ENCODE measurements around the gene PPIL3. TPM values are rescaled to one million over a fixed set of nuclear protein-coding genes. Genes with fewer than 3 reads are reported as not detected.
"Not testable (repeated sequence)": the region's sequence is repeated elsewhere in the genome, so short reads cannot be mapped to it uniquely, and the experiment has no call there.

Gene PPIL3
- total RNA-seq, 1 donor from 2014 or later, result 26.8 TPM

GRCh38 chr2:200909958-200910357 is 21.1 kb upstream of the PPIL3 start:
- H3K36me3 ChIP-seq (ENCODE audit: control insufficient read depth, insufficient read depth, low read length), result no peaks in the 10 kb centered on the region
- H3K4me3 ChIP-seq (ENCODE audit: low read depth, low read length), result no peak overlapping the region
- no peak for DNase-seq (ENCODE audit: low read depth)
- TF ChIP-seq CTCF (IDR thresholded peaks at IDR 0.05; ENCODE audit: insufficient read depth, low read length, poor library complexity, severe bottlenecking), result no peak
- no peaks in the 10 kb centered on the region for H3K27me3 ChIP-seq (ENCODE audit: control insufficient read depth, insufficient read depth, low read length)

- no peaks in the 10 kb centered on the region for H3K27me3 ChIP-seq (ENCODE audit: control insufficient read depth, insufficient read depth, low read length)
- H3K4me3 ChIP-seq (ENCODE audit: low read depth, low read length), result no peak overlapping the region
- H3K36me3 ChIP-seq (ENCODE audit: control insufficient read depth, insufficient read depth, low read length), result no peaks in the 10 kb centered on the region
- TF ChIP-seq CTCF (IDR thresholded peaks at IDR 0.05; ENCODE audit: insufficient read depth, low read length, poor library complexity, severe bottlenecking), result peak; percentile 83
- peak; percentile 21 for DNase-seq (ENCODE audit: low read depth)
Observed at GRCh38 chr2:200905618-200906296, 16.9 kb upstream of the PPIL3 start.

- peak; percentile 74 for DNase-seq (ENCODE audit: low read depth)
- peak; percentile 75 for TF ChIP-seq CTCF (IDR thresholded peaks at IDR 0.05; ENCODE audit: insufficient read depth, low read length, poor library complexity, severe bottlenecking)
- Histone ChIP-seq H3K36me3 (ENCODE audit: control insufficient read depth, insufficient read depth, low read length) (no peaks in the 10 kb centered on the region), H3K27me3 (ENCODE audit: control insufficient read depth, insufficient read depth, low read length) (no peaks in the 10 kb centered on the region), H3K4me3 (ENCODE audit: low read depth, low read length) (no peak overlapping the region)
Observed at GRCh38 chr2:200901459-200902072, 12.7 kb upstream of the PPIL3 start.

GRCh38 chr2:200899482-200899881 is 10.6 kb upstream of the PPIL3 start:
- TF ChIP-seq CTCF (IDR thresholded peaks at IDR 0.05; ENCODE audit: insufficient read depth, low read length, poor library complexity, severe bottlenecking), result no peak
- H3K36me3 ChIP-seq (ENCODE audit: control insufficient read depth, insufficient read depth, low read length), result peaks cover 3% of the 10 kb centered on the region
- DNase-seq (ENCODE audit: low read depth), result no peak
- no peak overlapping the region for H3K4me3 ChIP-seq (ENCODE audit: low read depth, low read length)
- no peaks in the 10 kb centered on the region for H3K27me3 ChIP-seq (ENCODE audit: control insufficient read depth, insufficient read depth, low read length)

GRCh38 chr2:200881715-200882249 is 7.1 kb downstream of the PPIL3 start:
- H3K36me3 ChIP-seq (ENCODE audit: control insufficient read depth, insufficient read depth, low read length); H3K4me3 ChIP-seq (ENCODE audit: low read depth, low read length); H3K27me3 ChIP-seq (ENCODE audit: control insufficient read depth, insufficient read depth, low read length); DNase-seq (ENCODE audit: low read depth): not testable (repeated sequence)

GRCh38 chr2:200878289-200878880 is 10.5 kb downstream of the PPIL3 start:
- Histone ChIP-seq H3K27me3 (ENCODE audit: control insufficient read depth, insufficient read depth, low read length) (no peaks in the 10 kb centered on the region), H3K36me3 (ENCODE audit: control insufficient read depth, insufficient read depth, low read length) (no peaks in the 10 kb centered on the region), H3K4me3 (ENCODE audit: low read depth, low read length) (no peak overlapping the region)
- no peak for TF ChIP-seq CTCF (IDR thresholded peaks at IDR 0.05; ENCODE audit: insufficient read depth, low read length, poor library complexity, severe bottlenecking)
- DNase-seq (ENCODE audit: low read depth), result no peak

Measured in kidney epithelial cell (primary cell).